Right kidney (tissue), 1 donor: ENCODE measurements around the gene SLC6A7.
A peak's percentile ranks its signal among the peaks of the same experiment; 100 is the strongest.

Experiments used
- DNase-seq: peaks from one replicate; pipeline ENCODE4 v3.0.0-alpha.2; 2016

Gene SLC6A7

GRCh38 chr5:150155258-150156026, 34.4 kb upstream of the SLC6A7 start, which contains the start of gene PDGFRB:
PDGFRB (minus strand) TSS chr5:150155845; CDS start chr5:150137047, 18,798 bp downstream.
- DNase-seq: peak; percentile 76

DNA sequence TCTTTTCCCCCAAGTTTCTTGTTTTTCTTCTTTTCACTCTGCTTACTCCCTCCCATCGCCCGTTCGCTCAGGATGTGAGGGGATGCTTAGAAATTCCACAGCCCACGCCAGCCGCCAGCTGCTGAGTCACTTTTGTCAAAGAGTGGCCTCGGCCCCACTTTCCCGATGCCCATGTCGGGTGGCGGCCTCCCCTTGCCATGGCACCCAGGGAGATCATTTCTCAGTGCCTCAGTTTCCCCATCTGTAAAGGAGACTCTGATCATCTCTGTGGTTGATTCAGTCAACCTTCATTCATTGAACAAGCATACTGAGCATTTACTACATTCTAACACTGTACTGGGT, 33.9 kb upstream of the SLC6A7 start:
- no peak for DNase-seq

DNA sequence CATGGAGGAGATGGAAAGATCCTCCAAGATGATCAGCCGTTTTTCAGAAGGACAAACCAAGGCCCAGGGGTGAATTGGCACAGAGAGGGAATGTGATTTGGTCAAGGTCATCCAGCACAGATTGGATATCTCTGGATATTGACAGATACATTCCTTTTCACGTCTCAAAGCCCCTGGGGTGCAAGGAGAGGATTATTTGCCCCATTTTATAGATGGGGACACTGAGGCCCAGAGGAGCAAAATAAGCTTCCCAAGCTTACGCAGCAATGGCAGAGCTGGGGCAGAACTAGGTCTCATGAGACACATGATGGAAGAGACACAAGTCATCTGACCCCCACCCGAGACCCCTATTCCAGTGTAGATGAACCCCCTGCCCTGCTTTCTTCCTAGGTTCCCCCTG, 33.3 kb upstream of the SLC6A7 start:
- no peak for DNase-seq

DNA sequence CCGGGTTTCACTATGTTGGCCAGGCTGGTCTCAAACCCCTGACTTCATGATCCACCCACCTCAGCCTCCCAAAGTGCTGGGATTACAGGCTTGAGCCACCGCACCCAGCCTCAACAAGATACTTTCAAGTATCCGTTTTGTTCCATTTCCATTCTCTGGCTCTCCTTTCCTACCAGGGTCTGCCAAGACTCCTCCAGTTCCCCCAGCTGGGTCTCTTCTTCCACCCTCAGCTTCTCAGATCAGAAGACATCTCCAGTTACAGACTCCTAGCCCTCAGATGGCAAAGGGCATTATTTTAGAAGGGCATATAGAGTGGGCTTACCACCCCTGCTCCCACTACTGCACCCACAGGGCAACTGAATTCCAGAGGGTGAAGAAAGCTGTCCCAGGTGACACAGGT, 32.7 kb upstream of the SLC6A7 start:
- no peak for DNase-seq

DNA sequence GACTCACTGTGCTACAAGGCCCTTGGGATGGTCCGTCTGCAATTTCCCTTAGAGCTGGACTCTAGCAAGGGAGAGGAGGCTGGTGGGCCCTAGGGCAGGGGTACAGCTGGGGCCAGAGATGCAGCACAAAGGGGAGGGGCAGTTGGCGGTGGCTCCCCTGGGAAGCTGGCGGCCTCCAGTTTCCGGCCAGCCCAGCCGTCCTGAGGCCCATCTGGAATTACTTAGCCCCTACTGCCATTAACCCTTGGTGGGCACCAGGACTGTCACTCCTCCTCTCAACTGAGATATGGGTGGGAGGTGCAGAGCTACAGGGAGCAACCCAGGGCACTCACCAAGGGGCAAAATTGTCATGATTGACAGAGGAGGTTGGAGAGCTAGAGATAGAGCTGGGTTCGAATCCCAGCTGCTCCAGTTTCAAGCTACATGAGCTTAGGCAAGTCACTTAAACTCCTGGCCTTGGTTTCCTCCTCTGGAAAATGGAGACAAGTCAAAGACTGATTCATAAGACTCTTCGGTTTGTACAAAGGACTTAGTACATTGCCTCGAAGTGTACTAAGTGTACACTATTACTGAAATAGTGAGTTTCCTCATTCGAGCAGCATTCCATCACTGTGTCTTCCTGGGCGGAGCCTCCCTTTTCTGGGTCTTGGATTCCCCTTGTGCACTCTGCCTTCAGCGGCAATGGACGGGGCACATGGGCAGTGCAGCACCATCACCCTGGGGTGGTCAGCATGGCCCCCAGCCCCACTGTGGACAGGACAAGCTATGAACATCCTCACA, 31.5 kb upstream of the SLC6A7 start:
- no peak for DNase-seq

- no peak for DNase-seq
Observed at GRCh38 chr5:150159031-150159430, 30.8 kb upstream of the SLC6A7 start.

- peak; percentile 72 for DNase-seq
Observed at GRCh38 chr5:150159741-150160179, 30.1 kb upstream of the SLC6A7 start.

DNA sequence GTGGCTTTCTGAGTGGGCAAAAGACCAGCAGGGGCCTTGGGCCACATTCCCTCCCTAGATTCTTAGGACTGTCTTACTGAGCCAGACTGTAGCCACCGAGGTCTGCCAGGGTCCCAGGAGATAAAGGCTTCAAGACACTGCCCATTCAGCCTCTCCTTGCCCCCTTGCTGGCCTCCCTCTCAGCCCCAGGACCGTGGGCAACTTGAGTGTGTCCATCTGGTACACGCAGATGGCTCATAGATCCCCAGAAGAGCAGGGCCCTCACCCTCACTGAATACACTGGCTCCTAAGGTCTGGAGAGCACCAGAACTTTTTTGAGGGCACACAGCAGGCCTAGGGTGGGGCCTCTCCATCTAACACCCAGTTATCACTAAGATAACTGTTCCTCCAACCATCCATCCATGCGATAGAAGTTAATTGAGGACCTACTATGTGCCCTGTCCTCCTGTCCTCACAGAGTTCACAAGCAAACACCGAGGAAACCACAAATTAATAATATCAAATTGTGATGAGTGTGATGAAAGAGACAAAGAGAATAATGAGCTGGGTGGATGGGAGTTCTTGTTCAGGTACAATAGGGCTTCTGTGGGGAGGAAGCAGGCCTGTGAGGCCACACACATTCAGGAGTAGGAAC, 29.3 kb upstream of the SLC6A7 start:
- DNase-seq: no peak

- peak; percentile 68 for DNase-seq
Observed at GRCh38 chr5:150161242-150162141, 28.4 kb upstream of the SLC6A7 start.

- no peak for DNase-seq
Observed at GRCh38 chr5:150162142-150162513, 27.7 kb upstream of the SLC6A7 start.

GRCh38 chr5:150163035-150163434, 26.8 kb upstream of the SLC6A7 start:
- DNase-seq: no peak

GRCh38 chr5:150163547-150164059, 26.3 kb upstream of the SLC6A7 start:
- no peak for DNase-seq

DNA sequence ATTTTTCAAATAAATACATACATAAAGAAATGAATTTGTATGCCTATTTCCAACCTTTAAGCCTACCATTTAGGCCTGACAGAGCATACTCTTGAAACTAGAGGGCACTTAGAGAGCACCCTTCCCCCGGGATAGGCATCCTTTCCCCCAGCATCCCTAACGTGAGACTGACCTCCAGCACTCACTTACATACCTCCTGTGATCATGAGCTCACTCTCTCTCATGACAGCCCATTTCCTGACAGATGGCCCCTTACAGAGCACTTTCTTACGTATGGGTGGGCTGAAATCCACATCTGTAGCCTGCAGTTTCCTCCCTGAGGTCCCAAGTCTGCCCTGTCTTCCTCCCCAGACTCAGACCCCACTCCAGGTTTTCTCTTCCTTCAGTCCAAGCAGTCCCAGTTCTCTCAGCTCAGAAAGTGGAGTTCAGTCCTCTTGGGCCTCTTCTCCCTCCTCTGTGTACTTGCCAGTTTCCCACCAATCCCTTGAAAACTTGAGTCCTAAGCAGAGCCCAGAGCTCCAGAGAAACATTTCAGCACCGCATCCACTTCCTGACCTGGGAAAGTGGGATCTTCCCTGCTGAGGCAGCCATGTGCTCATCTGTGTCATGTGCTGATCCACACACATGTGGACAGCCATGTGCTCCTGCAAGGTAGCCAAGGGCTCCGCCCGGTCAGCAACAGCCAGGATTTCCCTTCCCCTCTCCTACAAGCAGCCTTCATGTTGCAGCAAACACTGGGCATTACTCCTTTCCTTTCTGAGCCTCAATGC, 25.5 kb upstream of the SLC6A7 start:
- no peak for DNase-seq

DNA sequence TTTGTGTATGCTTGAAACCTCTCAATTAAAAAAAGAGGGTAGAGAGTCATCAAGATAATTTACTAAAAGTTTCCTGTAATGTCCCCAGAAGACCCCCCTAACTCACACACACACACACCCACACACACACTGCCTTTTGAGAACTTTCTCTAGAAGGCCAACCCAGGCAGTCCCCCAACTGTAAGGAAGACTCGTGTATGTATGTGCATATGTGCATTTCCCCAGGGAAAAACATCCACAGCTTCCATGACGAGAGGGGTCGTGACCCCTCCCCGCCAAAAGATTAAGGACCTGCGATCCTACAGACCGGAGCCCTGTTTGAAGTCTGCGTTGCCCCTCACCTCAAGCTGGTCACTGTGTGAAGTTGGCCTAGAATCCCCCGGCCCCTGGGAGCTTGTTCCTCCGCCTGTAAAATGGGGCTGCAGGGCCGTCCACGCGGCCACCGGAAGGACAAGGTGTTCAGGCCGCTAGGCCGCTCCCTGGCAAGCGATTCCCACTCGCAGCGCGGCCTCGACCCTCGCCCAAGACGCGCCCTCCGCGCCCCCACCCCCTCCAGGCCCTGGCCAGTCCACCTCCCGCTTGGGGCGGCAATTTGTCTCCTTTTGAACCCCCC, 23.7 kb upstream of the SLC6A7 start:
- DNase-seq: no peak

DNA sequence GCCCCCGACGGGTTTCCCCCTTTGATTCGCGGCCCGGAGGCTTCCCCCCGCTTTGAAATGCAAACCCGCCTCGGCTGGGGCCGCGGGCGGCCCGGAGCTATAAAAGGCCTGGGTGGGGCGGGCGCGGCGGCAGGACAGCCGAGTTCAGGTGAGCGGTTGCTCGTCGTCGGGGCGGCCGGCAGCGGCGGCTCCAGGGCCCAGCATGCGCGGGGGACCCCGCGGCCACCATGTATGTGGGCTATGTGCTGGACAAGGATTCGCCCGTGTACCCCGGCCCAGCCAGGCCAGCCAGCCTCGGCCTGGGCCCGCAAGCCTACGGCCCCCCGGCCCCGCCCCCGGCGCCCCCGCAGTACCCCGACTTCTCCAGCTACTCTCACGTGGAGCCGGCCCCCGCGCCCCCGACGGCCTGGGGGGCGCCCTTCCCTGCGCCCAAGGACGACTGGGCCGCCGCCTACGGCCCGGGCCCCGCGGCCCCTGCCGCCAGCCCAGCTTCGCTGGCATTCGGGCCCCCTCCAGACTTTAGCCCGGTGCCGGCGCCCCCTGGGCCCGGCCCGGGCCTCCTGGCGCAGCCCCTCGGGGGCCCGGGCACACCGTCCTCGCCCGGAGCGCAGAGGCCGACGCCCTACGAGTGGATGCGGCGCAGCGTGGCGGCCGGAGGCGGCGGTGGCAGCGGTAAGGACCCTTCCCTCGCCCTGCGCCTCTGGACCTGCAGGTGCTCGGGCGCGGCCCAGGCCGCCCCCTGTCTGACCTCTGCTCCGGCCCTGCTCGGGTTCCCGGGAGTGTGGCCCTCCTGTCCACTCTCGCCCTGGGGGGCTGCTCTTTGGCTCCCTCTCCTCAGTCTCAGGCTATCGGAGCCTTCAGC, 23.0 kb upstream of the SLC6A7 start, which contains the start of gene CDX1:
TSS of gene CDX1 (plus strand) at position 129 of the 862 bp plus-strand sequence. CDS start at position 228, 99 bp downstream.
- DNase-seq: peak; percentile 61

- no peak for DNase-seq
Observed at GRCh38 chr5:150167512-150167850, 22.4 kb upstream of the SLC6A7 start.

GRCh38 chr5:150167908-150168307, 22.0 kb upstream of the SLC6A7 start:
- DNase-seq: no peak

- no peak for DNase-seq
Observed at GRCh38 chr5:150168864-150169263, 21.0 kb upstream of the SLC6A7 start.

DNA sequence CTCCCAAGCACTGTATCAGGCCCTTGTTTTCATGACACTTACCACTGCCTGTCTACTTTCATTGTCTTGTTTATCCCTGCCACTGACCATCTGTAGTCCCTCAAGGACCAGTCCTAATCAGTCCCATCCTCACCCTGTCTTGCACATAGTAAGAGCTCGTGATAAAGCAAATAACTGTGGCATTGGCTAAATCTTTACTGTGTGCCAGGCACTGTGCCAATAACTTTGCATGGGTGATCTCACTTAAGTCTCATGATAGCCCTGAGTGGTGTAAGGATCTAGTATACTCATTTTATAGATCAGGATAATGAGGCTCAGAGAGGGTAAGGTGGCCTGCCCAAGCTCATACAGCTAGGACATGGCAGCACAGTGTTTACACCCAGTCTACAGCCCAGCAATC, 17.7 kb upstream of the SLC6A7 start:
- no peak for DNase-seq

GRCh38 chr5:150172556-150172955, 17.3 kb upstream of the SLC6A7 start:
- no peak for DNase-seq
